B cell (primary cell): ENCODE measurements around the gene PPP2R5C.

ENCODE experiments used
- EZH2 ChIP-seq: IDR thresholded peaks from 2 replicates; pipeline ENCODE4 v1.6.1; 2012; ENCODE audit warnings: borderline replicate concordance, low read depth, mild to moderate bottlenecking, moderate library complexity, low read length; ENCODE audit not compliant: insufficient read depth, poor library complexity, severe bottlenecking
- TF ChIP-seq, protein P1 (sequence below): fragments of 200-600 bp; IDR thresholded peaks from one replicate; pipeline ENCODE4 v1.8.0; 2022; ENCODE audit warnings: antibody characterized with exemption, mild to moderate bottlenecking

DNA sequence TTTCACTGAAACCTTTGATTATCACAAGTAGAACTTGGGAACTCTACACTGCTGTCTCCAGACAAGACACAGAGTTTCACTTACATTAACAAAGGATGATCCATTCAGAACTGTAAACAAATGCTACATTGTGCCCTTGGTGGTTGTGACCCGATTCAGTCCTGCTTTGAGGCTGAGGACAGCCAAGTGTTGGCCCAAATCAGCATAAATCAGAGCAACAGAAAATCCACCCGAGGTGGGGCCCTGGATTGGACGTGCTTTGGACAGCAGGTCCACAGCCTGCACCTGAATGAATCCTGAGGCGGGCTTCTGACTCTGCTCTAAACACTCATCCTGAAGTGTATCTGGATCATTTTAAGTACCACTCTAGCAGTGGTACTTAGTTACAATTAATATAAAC, 68.8 kb downstream of the PPP2R5C start:
- TF ChIP-seq, protein P1, sequence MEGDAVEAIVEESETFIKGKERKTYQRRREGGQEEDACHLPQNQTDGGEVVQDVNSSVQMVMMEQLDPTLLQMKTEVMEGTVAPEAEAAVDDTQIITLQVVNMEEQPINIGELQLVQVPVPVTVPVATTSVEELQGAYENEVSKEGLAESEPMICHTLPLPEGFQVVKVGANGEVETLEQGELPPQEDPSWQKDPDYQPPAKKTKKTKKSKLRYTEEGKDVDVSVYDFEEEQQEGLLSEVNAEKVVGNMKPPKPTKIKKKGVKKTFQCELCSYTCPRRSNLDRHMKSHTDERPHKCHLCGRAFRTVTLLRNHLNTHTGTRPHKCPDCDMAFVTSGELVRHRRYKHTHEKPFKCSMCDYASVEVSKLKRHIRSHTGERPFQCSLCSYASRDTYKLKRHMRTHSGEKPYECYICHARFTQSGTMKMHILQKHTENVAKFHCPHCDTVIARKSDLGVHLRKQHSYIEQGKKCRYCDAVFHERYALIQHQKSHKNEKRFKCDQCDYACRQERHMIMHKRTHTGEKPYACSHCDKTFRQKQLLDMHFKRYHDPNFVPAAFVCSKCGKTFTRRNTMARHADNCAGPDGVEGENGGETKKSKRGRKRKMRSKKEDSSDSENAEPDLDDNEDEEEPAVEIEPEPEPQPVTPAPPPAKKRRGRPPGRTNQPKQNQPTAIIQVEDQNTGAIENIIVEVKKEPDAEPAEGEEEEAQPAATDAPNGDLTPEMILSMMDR: no peak
- no peak for TF ChIP-seq EZH2
